Glutamatergic neuron (in vitro differentiated cells): ENCODE data around the gene MRPL28. TPM values are rescaled to one million over a fixed set of nuclear protein-coding genes. Genes with fewer than 3 reads are reported as not detected.
"Not testable (repeated sequence)": the region's sequence is repeated elsewhere in the genome, so short reads cannot be mapped to it uniquely, and the experiment has no call there.

Experiments
- DNase-seq: peaks from one replicate; pipeline ENCODE4 v3.0.0; 2022
- H3K27ac Mint-ChIP-seq: one replicate; pipeline ENCODE4 v1.8.0; 2020; ENCODE audit warnings: mild to moderate bottlenecking, mixed read lengths, inconsistent platforms; ENCODE audit not compliant: unreplicated experiment
- H3K27me3 Mint-ChIP-seq: one replicate; pipeline ENCODE4 v1.8.0; 2020; ENCODE audit warnings: mild to moderate bottlenecking, moderate library complexity, mixed read lengths, inconsistent platforms; ENCODE audit not compliant: unreplicated experiment
- H3K36me3 Mint-ChIP-seq: one replicate; pipeline ENCODE4 v1.8.0; 2020; ENCODE audit warnings: mild to moderate bottlenecking, mixed read lengths, inconsistent platforms; ENCODE audit not compliant: unreplicated experiment
- H3K4me1 Mint-ChIP-seq: one replicate; pipeline ENCODE4 v1.8.0; 2020; ENCODE audit warnings: mild to moderate bottlenecking, low read depth, mixed read lengths, inconsistent platforms; ENCODE audit not compliant: unreplicated experiment
- H3K4me3 Mint-ChIP-seq: one replicate; pipeline ENCODE4 v1.8.0; 2020; ENCODE audit warnings: mild to moderate bottlenecking, mixed read lengths, inconsistent platforms; ENCODE audit not compliant: unreplicated experiment
- H3K9me3 Mint-ChIP-seq: one replicate; pipeline ENCODE4 v1.8.0; 2020; ENCODE audit warnings: mild to moderate bottlenecking, moderate library complexity, mixed read lengths, inconsistent platforms; ENCODE audit not compliant: unreplicated experiment
- CTCF ChIP-seq: fragments of 200-600 bp; sonication (generic); IDR thresholded peaks from one replicate; pipeline ENCODE4 v1.5.0; 2021; ENCODE audit not compliant: partially characterized antibody, unreplicated experiment
- total RNA-seq: library from RNA; stranded (reverse); fragmentation: NEBNext Ultra II Directional; extraction: Animal tissue kit (Norgen Biotek cat#: 25700); gene quantifications from one replicate; pipeline ENCODE4 v1.2.1, GENCODE V29; 2021; ENCODE audit not compliant: unreplicated experiment

Gene MRPL28
- total RNA-seq, 1 donor from 2014 or later: 69.6 TPM

GRCh38 chr16:379183-379960 lies 9.0 kb upstream of the MRPL28 start:
- DNase-seq: no peak
- TF ChIP-seq CTCF: no peak
- Mint-ChIP-seq H3K4me3 (no peak overlapping the region), H3K9me3 (peaks cover 8% of the 10 kb centered on the region), H3K27ac (no peak overlapping the region), H3K4me1 (peaks cover 13% of the 10 kb centered on the region), H3K27me3 (peaks cover 5% of the 10 kb centered on the region), H3K36me3 (no peaks in the 10 kb centered on the region)

- no peak for TF ChIP-seq CTCF
- Mint-ChIP-seq H3K4me1 (peaks cover 12% of the 10 kb centered on the region), H3K36me3 (no peaks in the 10 kb centered on the region), H3K27ac (no peak overlapping the region), H3K4me3 (no peak overlapping the region), H3K27me3 (peaks cover 5% of the 10 kb centered on the region), H3K9me3 (peaks cover 8% of the 10 kb centered on the region)
- no peak for DNase-seq
These were observed 8.5 kb upstream of the MRPL28 start for GRCh38 chr16:378821-379182.

- not testable (repeated sequence) for H3K9me3 Mint-ChIP-seq, H3K27me3 Mint-ChIP-seq, H3K4me3 Mint-ChIP-seq, H3K4me1 Mint-ChIP-seq, H3K27ac Mint-ChIP-seq, DNase-seq, H3K36me3 Mint-ChIP-seq
These were observed 7.9 kb upstream of the MRPL28 start for GRCh38 chr16:378113-378820.

GRCh38 chr16:377419-377951 lies 7.1 kb upstream of the MRPL28 start:
- Mint-ChIP-seq H3K27ac (no peak overlapping the region), H3K36me3 (no peaks in the 10 kb centered on the region), H3K27me3 (peaks cover 4% of the 10 kb centered on the region), H3K4me1 (peaks cover 1% of the 10 kb centered on the region), H3K4me3 (no peak overlapping the region), H3K9me3 (peaks cover 5% of the 10 kb centered on the region)
- no peak for DNase-seq
- no peak for TF ChIP-seq CTCF

GRCh38 chr16:376817-377418 lies 6.6 kb upstream of the MRPL28 start:
- Mint-ChIP-seq H3K27me3 (peaks cover 4% of the 10 kb centered on the region), H3K4me1 (peaks cover 1% of the 10 kb centered on the region), H3K36me3 (no peaks in the 10 kb centered on the region), H3K4me3 (no peak overlapping the region), H3K9me3 (peaks cover 5% of the 10 kb centered on the region), H3K27ac (no peak overlapping the region)
- DNase-seq: no peak
- TF ChIP-seq CTCF: no peak
